BLaER1 (cell line): ENCODE results near the gene KDM4B.

Experiments
- H3K27ac ChIP-seq: shearing (Covaris generic); formaldehyde crosslinking; 2 replicates; pipeline ENCODE4 v1.8.1; 2022
- H3K27me3 ChIP-seq: shearing (Covaris generic); formaldehyde crosslinking; 2 replicates; pipeline ENCODE4 v1.8.1; 2022
- H3K36me3 ChIP-seq: shearing (Covaris generic); formaldehyde crosslinking; 2 replicates; pipeline ENCODE4 v1.8.1; 2022
- H3K4me1 ChIP-seq: shearing (Covaris generic); formaldehyde crosslinking; 2 replicates; pipeline ENCODE4 v1.8.1; 2022
- H3K4me2 ChIP-seq: shearing (Covaris generic); formaldehyde crosslinking; 2 replicates; pipeline ENCODE4 v1.8.1; 2022
- H3K4me3 ChIP-seq: shearing (Covaris generic); formaldehyde crosslinking; 2 replicates; pipeline ENCODE4 v1.8.1; 2022
- H3K9ac ChIP-seq: shearing (Covaris generic); formaldehyde crosslinking; 2 replicates; pipeline ENCODE4 v1.8.1; 2022
- H3K9me3 ChIP-seq: shearing (Covaris generic); formaldehyde crosslinking; 2 replicates; pipeline ENCODE4 v1.8.1; 2022
- H4K20me1 ChIP-seq: shearing (Covaris generic); formaldehyde crosslinking; 2 replicates; pipeline ENCODE4 v1.8.1; 2022
- Cebpa-rat ChIP-seq: shearing (Covaris generic); IDR thresholded peaks from 2 replicates; pipeline ENCODE4 v1.8.1; 2022

KDM4B gene

DNA sequence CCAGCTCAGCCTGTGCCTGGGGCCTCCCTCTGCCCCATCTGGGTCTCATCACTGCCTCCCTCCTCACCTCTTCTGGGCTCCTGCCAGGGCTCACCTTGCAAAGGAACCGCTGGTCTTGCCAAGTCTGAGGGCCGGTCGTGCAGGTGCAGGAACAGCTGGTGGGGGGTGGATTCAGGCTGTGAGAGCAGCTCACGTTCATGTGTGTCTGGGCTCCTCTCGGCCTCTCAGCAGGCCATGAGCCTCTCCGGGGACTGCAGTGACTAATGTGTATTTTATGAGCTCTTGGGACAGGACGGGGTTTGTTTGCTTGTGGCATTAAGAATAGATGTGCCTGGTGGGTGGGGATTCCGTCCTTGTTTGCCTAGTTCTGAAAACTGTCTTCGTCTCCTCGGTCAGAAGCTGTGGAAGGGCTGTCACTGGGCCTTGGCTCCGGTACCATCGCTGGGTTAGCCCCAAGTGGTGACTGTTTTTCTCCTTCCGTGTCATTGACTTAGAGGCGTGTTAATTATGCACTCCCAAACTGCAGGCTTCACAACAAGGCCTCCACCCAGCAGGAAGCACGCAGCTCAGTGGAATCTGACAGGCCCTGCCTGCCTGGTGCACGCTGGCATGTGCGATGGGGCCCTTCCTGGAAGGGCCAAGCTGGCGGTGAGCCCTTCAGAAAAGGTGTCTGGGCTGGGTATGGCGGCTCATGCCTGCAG, 77.6 kb downstream of the KDM4B start:
- peak overlapping the region; percentile 24 for H3K4me2 ChIP-seq
- no peak for TF ChIP-seq Cebpa-rat
- H3K4me3 ChIP-seq = no peak overlapping the region
- H3K27me3 ChIP-seq = no peaks in the 10 kb centered on the region
- H3K9ac ChIP-seq = peak overlapping the region; percentile 34; the same call in 1 of the 2 replicates
- no peak overlapping the region for H3K27ac ChIP-seq
- H3K9me3 ChIP-seq = no peaks in the 10 kb centered on the region
- peaks cover 54% of the 10 kb centered on the region for H3K4me1 ChIP-seq
- peaks cover 90% of the 10 kb centered on the region for H4K20me1 ChIP-seq
- peaks cover 68% of the 10 kb centered on the region for H3K36me3 ChIP-seq

DNA sequence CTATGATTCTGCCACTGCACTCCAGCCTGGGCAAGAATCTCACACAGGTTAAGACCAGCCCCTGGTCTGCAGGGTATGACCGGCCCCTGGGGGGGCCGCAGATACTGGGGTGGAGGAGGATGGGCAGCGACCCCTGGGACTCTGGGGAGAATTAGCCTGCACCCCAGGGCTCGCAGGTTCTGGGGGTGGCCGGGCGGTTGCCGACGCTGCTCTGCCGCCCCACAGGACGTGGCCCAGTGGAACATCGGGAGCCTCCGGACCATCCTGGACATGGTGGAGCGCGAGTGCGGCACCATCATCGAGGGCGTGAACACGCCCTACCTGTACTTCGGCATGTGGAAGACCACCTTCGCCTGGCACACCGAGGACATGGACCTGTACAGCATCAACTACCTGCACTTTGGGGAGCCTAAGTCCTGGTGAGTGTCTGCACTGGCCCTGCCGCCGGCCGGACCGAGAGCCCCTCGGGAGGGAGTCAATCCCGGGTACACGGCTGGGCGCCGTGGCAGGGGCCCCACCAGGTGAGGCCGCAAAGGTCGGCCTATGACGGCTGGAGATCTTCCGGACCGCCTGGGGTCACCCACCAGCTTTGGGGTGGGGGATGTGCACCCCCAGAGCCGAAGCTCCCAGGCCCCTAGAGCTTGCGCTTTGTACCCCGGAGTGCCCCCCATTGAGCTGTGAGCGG, 78.5 kb downstream of the KDM4B start:
- Histone ChIP-seq H3K4me3 (no peak overlapping the region), H3K9me3 (no peaks in the 10 kb centered on the region), H3K27ac (no peak overlapping the region), H3K4me1 (peaks cover 60% of the 10 kb centered on the region), H3K4me2 (no peak overlapping the region), H4K20me1 (peaks cover 88% of the 10 kb centered on the region), H3K36me3 (peaks cover 65% of the 10 kb centered on the region), H3K27me3 (no peaks in the 10 kb centered on the region), H3K9ac (no peak overlapping the region)
- no peak for TF ChIP-seq Cebpa-rat

DNA sequence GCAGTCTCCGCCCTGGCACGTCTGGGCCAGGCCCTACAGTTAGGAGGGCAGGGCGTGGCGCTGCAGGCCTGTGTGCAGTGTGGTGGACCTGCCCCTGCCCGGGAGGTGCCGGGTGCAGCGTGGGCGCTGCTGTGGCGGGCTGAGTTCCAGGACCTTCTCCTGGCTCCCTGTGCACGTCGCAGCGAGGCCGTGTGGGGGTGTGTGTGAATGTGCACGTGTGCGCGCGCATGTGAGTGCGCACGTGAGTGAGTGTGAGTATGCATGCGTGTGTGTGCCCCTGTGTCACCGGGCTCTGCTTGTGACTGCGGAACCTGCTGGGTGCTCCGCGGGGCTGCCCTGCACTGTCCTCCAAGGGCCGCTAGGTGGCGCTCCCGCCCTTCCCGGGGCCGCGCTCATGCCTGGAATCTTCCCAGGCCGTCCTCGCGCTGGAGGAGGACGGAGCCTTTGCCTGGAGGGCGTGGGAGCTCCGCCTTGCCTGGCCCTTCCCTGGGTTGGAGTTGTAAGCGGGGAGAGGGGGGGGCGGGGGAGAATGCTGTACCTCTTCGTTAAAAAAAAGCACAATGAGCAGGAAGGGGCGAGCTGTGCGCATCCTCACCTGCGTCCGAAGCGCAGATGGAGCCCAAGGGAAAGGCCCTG, 79.3 kb downstream of the KDM4B start:
- Histone ChIP-seq H3K9ac (0 out of 2 replicates have a peak overlapping the region, but pooled peaks have one; percentile 19), H4K20me1 (peaks cover 90% of the 10 kb centered on the region), H3K4me1 (peaks cover 68% of the 10 kb centered on the region), H3K36me3 (peaks cover 65% of the 10 kb centered on the region), H3K4me3 (no peak overlapping the region), H3K27me3 (no peaks in the 10 kb centered on the region), H3K27ac (0 out of 2 replicates have a peak overlapping the region, but pooled peaks have one; percentile 51), H3K4me2 (peak overlapping the region; percentile 86), H3K9me3 (no peaks in the 10 kb centered on the region)
- TF ChIP-seq Cebpa-rat = no peak

DNA sequence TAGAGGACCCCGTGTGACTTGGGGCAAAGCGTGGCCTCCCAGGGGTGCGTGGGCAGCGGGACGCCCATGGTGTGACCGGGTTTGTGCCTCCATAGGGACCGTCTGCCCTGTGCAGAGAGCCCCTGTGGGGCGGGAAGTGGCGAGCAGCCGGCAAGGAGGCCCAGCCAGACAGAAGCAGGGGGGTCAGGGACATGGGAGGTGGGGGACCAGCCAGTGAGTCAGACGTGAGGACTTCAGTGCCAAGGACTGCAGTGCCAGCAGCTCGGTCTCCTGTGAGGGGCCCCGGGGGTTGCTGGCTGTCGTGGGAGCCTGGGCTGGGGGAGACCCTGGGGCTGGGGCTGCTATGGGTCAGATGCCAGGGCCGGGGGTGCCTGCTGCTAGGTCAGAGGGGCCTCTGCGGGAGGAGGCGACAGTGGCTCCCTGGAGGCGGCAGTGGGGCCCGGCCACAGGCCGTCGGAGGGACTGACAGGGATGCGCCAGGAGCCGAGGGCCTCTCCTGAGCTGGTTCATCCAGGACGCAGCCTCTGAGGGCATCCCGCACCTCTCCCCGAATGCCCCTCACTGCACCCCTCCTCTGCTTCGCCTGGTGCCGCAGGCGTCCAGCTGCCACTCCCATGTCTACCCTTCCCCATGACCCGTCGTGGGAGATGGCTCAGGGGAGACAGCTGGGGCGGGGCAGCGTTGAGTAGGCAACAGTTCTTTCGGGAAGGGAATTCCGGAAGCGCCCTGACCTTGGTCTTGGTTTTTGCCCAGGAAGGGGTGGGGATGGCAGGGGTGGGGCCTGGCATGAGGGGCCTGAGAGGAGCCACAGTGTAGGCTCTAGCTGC, 80.0 kb downstream of the KDM4B start:
- 0 out of 2 replicates have a peak overlapping the region, but pooled peaks have one; percentile 19 for H3K9ac ChIP-seq
- H3K36me3 ChIP-seq = peaks cover 67% of the 10 kb centered on the region
- peak overlapping the region; percentile 86 for H3K4me2 ChIP-seq

DNA sequence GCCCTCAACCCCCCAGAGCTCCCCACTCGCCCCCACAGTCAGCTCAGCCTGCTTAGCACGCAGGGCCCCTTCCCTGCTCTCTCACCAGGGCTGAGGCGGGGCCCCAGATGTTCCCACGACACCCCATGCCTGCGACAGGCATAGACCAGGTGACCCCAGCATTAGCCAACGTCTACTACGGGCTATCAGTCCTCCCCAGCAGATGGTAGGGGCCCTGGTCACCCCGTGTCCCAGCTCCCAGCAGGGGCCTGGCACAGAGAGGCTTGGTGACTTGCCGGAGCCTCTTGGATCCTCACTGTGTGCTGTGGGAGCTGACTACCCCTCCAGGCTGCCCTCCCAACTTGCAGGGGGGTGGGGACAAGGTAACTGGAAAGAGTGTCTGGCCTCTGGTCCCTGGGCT, 80.6 kb downstream of the KDM4B start:
- Histone ChIP-seq H3K4me2 (peak overlapping the region; percentile 86), H3K4me1 (peaks cover 75% of the 10 kb centered on the region), H3K9ac (peak overlapping the region; percentile 43; the same call in 1 of the 2 replicates), H4K20me1 (peaks cover 98% of the 10 kb centered on the region), H3K36me3 (peaks cover 70% of the 10 kb centered on the region), H3K4me3 (no peak overlapping the region), H3K9me3 (no peaks in the 10 kb centered on the region), H3K27ac (peak overlapping the region; percentile 69), H3K27me3 (no peaks in the 10 kb centered on the region)
- no peak for TF ChIP-seq Cebpa-rat

More for the DNA sequence above, 80.0 kb downstream of the KDM4B start:
- TF ChIP-seq Cebpa-rat = no peak
- no peak overlapping the region for H3K4me3 ChIP-seq
- no peaks in the 10 kb centered on the region for H3K9me3 ChIP-seq
- H4K20me1 ChIP-seq = peaks cover 97% of the 10 kb centered on the region
- peaks cover 75% of the 10 kb centered on the region for H3K4me1 ChIP-seq
- H3K27ac ChIP-seq = peak overlapping the region; percentile 69
- no peaks in the 10 kb centered on the region for H3K27me3 ChIP-seq

DNA sequence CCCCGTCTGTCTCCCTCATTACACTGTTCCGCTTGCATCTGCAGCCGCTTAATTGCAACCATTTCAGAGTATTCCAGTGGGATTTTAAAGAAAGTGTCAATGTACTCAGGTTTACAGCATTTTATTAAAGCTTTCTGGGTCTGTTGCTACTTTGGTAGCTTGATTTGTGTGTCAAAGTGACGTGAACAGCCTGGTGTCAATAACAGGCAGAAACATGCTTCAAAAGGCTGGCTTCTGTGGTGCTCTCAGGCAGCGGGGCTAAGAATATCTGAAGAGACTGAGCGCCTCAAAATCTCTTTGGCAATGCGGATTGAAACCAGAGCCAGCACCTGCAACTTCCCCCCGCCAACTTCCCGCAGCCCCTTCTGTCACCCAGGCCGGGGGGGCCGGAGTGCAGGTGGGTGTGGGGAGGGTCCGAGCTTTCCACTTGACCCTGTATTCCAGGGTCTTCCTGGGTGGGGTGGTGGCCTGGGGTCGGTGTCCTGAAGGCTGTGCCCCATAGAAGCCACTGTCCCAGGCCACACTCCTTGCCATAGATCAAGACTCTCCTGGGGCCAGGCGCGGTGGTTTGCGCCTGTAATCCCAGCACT, 81.2 kb downstream of the KDM4B start:
- H3K27ac ChIP-seq = peak overlapping the region; percentile 69; the same call in 1 of the 2 replicates
- peaks cover 75% of the 10 kb centered on the region for H3K4me1 ChIP-seq
- H3K9me3 ChIP-seq = no peaks in the 10 kb centered on the region
- no peak for TF ChIP-seq Cebpa-rat
- peak overlapping the region; percentile 86 for H3K4me2 ChIP-seq
- no peak overlapping the region for H3K4me3 ChIP-seq
- H4K20me1 ChIP-seq = peaks cover 98% of the 10 kb centered on the region
- peaks cover 70% of the 10 kb centered on the region for H3K36me3 ChIP-seq
- peak overlapping the region; percentile 43; the same call in 1 of the 2 replicates for H3K9ac ChIP-seq
- H3K27me3 ChIP-seq = no peaks in the 10 kb centered on the region

DNA sequence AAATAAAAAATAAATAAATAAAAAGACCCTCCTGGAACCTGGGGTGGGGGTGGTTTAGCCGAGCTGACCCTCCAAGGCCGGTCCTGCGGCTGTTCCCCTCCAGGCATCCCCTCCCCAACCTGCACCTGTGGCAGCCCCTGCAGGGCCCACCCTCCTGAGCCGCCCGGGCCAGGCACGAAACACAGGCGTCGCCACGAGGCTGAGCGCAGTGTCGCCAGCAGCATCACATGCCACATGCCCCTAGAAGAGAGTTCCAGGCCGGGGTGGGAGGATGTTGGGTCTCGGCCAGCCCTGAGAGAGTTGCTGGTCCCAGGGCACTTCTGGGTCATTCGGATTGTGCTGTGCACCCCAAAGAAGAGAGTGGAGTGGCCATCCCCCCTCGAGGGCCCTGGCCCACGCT, 82.0 kb downstream of the KDM4B start:
- Histone ChIP-seq H3K4me2 (0 out of 2 replicates have a peak overlapping the region, but pooled peaks have one; percentile 9), H4K20me1 (peaks cover 98% of the 10 kb centered on the region), H3K9me3 (no peaks in the 10 kb centered on the region), H3K4me3 (no peak overlapping the region), H3K36me3 (peaks cover 72% of the 10 kb centered on the region), H3K27me3 (no peaks in the 10 kb centered on the region), H3K27ac (no peak overlapping the region), H3K9ac (no peak overlapping the region), H3K4me1 (peaks cover 73% of the 10 kb centered on the region)
- no peak for TF ChIP-seq Cebpa-rat

DNA sequence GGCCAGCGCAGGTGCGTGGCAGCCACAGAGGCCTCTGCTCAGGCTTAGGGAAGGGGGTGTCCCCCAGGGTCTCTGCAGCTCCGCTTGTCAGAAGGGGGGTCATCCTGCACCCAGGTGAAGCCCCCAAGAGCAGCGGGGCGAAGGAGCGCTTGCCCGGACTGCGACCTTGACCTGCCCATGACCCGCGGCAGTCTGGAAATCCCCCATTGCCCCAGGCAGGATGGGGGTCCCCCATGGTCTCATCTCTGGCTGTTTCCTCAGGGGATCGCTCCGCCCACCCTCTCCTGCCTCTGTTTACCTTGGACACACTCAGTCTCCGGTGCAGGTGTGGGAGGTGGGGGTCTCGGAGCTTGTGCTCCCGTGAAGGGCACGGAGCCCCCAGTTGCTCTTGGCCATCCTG, 82.7 kb downstream of the KDM4B start:
- Histone ChIP-seq H3K27me3 (no peaks in the 10 kb centered on the region), H4K20me1 (peaks cover 96% of the 10 kb centered on the region), H3K4me3 (no peak overlapping the region), H3K4me1 (peaks cover 66% of the 10 kb centered on the region), H3K9me3 (no peaks in the 10 kb centered on the region), H3K36me3 (peaks cover 71% of the 10 kb centered on the region), H3K4me2 (0 out of 2 replicates have a peak overlapping the region, but pooled peaks have one; percentile 9), H3K9ac (no peak overlapping the region), H3K27ac (no peak overlapping the region)
- TF ChIP-seq Cebpa-rat = no peak

DNA sequence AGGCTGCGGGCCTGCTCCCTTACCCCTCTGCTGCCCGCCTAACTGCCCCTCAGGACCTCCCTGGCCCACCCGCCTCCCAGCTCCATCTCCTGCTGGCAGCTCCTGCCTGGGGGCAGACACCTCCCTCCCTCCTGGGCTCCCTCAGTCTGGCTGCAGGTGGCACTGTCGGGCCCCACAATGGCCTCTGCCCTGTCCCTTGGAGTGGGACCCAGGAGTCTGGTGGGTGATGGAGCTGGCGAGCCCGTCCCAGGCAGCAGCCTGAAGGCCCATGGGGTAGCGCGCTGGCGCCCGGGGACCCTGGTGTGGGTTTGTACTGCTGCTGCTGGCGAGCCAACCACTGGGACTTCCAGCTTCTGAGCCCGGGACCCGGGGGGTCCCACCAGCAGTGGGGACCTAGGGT, 83.6 kb downstream of the KDM4B start:
- no peak overlapping the region for H3K27ac ChIP-seq
- H3K27me3 ChIP-seq = no peaks in the 10 kb centered on the region
- H4K20me1 ChIP-seq = peaks cover 94% of the 10 kb centered on the region
- no peak for TF ChIP-seq Cebpa-rat
- no peak overlapping the region for H3K9ac ChIP-seq
- no peaks in the 10 kb centered on the region for H3K9me3 ChIP-seq
- peaks cover 70% of the 10 kb centered on the region for H3K36me3 ChIP-seq
- no peak overlapping the region for H3K4me3 ChIP-seq
- peaks cover 60% of the 10 kb centered on the region for H3K4me1 ChIP-seq
- H3K4me2 ChIP-seq = no peak overlapping the region; the same call in 1 of the 2 replicates
